Esophagus muscularis mucosa (tissue), 4 donors: ENCODE results near the gene PLBD2. TPM values are rescaled to one million over a fixed set of nuclear protein-coding genes. Genes with fewer than 3 reads are reported as not detected.
A peak's percentile ranks its signal among the peaks of the same experiment; 100 is the strongest.

Source experiments
- DNase-seq: peaks from one replicate; pipeline ENCODE4 v3.0.0-alpha.2; 2017; ENCODE audit errors: extremely low spot score
- H3K27ac ChIP-seq, 4 donors: fragments of 200-600 bp; sonication (generic); replicated peaks in 1 of 4; 1 replicate in 3 of 4; 2 replicates in 1 of 4; pipeline ENCODE4 v1.5.1; 2016 to 2019; ENCODE audit warnings: mild to moderate bottlenecking in 1 of 4
- H3K27me3 ChIP-seq, 4 donors: fragments of 200-600 bp; sonication (generic); one replicate each; pipeline versions ENCODE4 v1.5.1 to v1.6.0; 2016 to 2019
- H3K36me3 ChIP-seq, 4 donors: fragments of 200-600 bp; sonication (generic); one replicate each; pipeline ENCODE4 v1.5.1; 2016 to 2019
- H3K4me1 ChIP-seq, 4 donors: fragments of 200-600 bp; sonication (generic); one replicate each; pipeline ENCODE4 v1.5.1; 2016 to 2019
- H3K4me3 ChIP-seq, 4 donors: fragments of 200-600 bp; sonication (generic); 1 replicate in 2 of 4; 2 replicates in 2 of 4; pipeline ENCODE4 v1.5.1; 2016 to 2019; ENCODE audit warnings: mild to moderate bottlenecking in 4 of 4, moderate library complexity in 1 of 4
- H3K9me3 ChIP-seq, 4 donors: fragments of 200-600 bp; sonication (generic); 1 replicate in 3 of 4; 2 replicates in 1 of 4; pipeline ENCODE4 v1.5.1; 2016 to 2019
- CTCF ChIP-seq, 3 experiments: fragments of 200-600 bp in 2 of 3; fragments of 450-650 bp in 1 of 3; sonication (generic) in 2 of 3; IDR thresholded peaks; one replicate each; pipeline ENCODE4 v1.5.1; 2017 to 2019; ENCODE audit warnings: antibody characterized with exemption in 3 of 3, mild to moderate bottlenecking in 2 of 3, moderate library complexity in 1 of 3
- EP300 ChIP-seq: sonication (generic); formaldehyde crosslinking; IDR thresholded peaks from one replicate; pipeline ENCODE4 v1.6.1; 2017; ENCODE audit warnings: antibody characterized with exemption
- POLR2A ChIP-seq: fragments of 450-650 bp; IDR thresholded peaks from one replicate; pipeline ENCODE4 v1.6.1; 2017; ENCODE audit warnings: antibody characterized with exemption, moderate library complexity, mild to moderate bottlenecking, low read depth
- POLR2AphosphoS5 ChIP-seq, 2 donors: sonication (generic); formaldehyde crosslinking; IDR thresholded peaks; one replicate each; pipeline ENCODE4 v1.6.1; 2017; ENCODE audit warnings: antibody characterized with exemption in 2 of 2
- WGBS: methylation state at CpG from one replicate; pipeline ENCODE4 v1.1.5; 2018; 5-methylcytosine and 5-hydroxymethylcytosine counted together
- intact Hi-C: fragments of 100-400 bp; cut with DNase I; formaldehyde crosslinking; loops from one replicate; pipeline ENCODE4 v1.15.1; 2023
- total RNA-seq, 4 donors: library from RNA; depleted of rRNA; stranded (reverse); fragments of >200 nt; gene quantifications; one replicate each; pipeline versions ENCODE4 v1.1.0 to v1.2.1, GENCODE V29; 2016

PLBD2 gene
- total RNA-seq, 4 donors from 2014 or later, result 30.2 to 60.9 (median 33.1) TPM

GRCh38 chr12:113332688-113333417, 25.5 kb upstream of the PLBD2 start:
- Histone ChIP-seq H3K9me3 (no peaks in the 10 kb centered on the region), H3K4me1 (peaks cover 22 to 49% (median 40%) of the 10 kb centered on the region in 4 donors), H3K36me3 (peaks cover 5 to 32% (median 25%) of the 10 kb centered on the region in 4 donors), H3K4me3 (peak overlapping the region; percentile 66 to 89 (median 72)), H3K27me3 (no peaks in the 10 kb centered on the region), H3K27ac (peak overlapping the region in 1 of 4 donors; percentile 28)
- intact Hi-C loops, result no loop called here
- TF ChIP-seq POLR2A (no peak), POLR2AphosphoS5 (IDR thresholded peaks at IDR 0.05) (no peak), EP300 (no peak), CTCF (IDR thresholded peaks at IDR 0.05) (no peak)
- WGBS, result 86% methylated on average over 13 of the region's 17 CpGs
- DNase-seq, result no peak

GRCh38 chr12:113333418-113333750, 25.0 kb upstream of the PLBD2 start:
- H3K27me3 ChIP-seq, result no peaks in the 10 kb centered on the region
- WGBS, result 79% methylated on average over 5 of the region's 5 CpGs
- no peak for TF ChIP-seq CTCF (IDR thresholded peaks at IDR 0.05)
- TF ChIP-seq POLR2AphosphoS5 (IDR thresholded peaks at IDR 0.05), result no peak
- no peak for TF ChIP-seq EP300
- TF ChIP-seq POLR2A, result no peak
- H3K27ac ChIP-seq, result peak overlapping the region in 3 of 4 donors; percentile 28 to 84 (median 74)
- intact Hi-C loops, result no loop called here
- H3K4me3 ChIP-seq, result peak overlapping the region; percentile 66 to 89 (median 72)
- H3K9me3 ChIP-seq, result no peaks in the 10 kb centered on the region
- peaks cover 5 to 32% (median 25%) of the 10 kb centered on the region in 4 donors for H3K36me3 ChIP-seq
- no peak for DNase-seq
- H3K4me1 ChIP-seq, result peaks cover 22 to 46% (median 38%) of the 10 kb centered on the region in 4 donors

GRCh38 chr12:113333877-113334785, 24.3 kb upstream of the PLBD2 start:
- H3K36me3 ChIP-seq, result peaks cover 5 to 32% (median 24%) of the 10 kb centered on the region in 4 donors
- no peak for TF ChIP-seq POLR2A
- no peak for TF ChIP-seq EP300
- TF ChIP-seq CTCF (IDR thresholded peaks at IDR 0.05), result no peak
- TF ChIP-seq POLR2AphosphoS5 (IDR thresholded peaks at IDR 0.05), result no peak
- peak overlapping the region; percentile 74 to 84 (median 78) for H3K27ac ChIP-seq
- H3K4me3 ChIP-seq, result peak overlapping the region; percentile 66 to 89 (median 72)
- intact Hi-C loops, result loop anchor here (2.0 kb wide), 1 partner anchor 27 kb away; no protein-coding TSS in a partner anchor
- peaks cover 21 to 41% (median 35%) of the 10 kb centered on the region in 4 donors for H3K4me1 ChIP-seq
- 30% methylated on average over 22 of the region's 27 CpGs for WGBS
- DNase-seq, result no peak
- H3K27me3 ChIP-seq, result no peaks in the 10 kb centered on the region
- no peaks in the 10 kb centered on the region for H3K9me3 ChIP-seq

- intact Hi-C loops, result loop anchor here (2.0 kb wide), 1 partner anchor 26 kb away; no protein-coding TSS in a partner anchor
- peak; percentile 97 for DNase-seq
These were observed 23.4 kb upstream of the PLBD2 start, which contains the start of gene SLC8B1 for GRCh38 chr12:113334786-113335539. SLC8B1 (minus strand) TSS chr12:113335109; CDS start chr12:113332878, 2,231 bp downstream.

More at GRCh38 chr12:113334786-113335539, 23.4 kb upstream of the PLBD2 start, which contains the start of gene SLC8B1:
- Histone ChIP-seq H3K4me1 (peaks cover 14 to 36% (median 29%) of the 10 kb centered on the region in 4 donors), H3K9me3 (no peaks in the 10 kb centered on the region), H3K27me3 (no peaks in the 10 kb centered on the region), H3K27ac (peak within 1 kb of the TSS; percentile 74 to 84 (median 78)), H3K4me3 (peak within 1 kb of the TSS; percentile 66 to 89 (median 72)), H3K36me3 (peaks cover 5 to 29% (median 21%) of the 10 kb centered on the region in 4 donors)
- peak; percentile 84 for TF ChIP-seq POLR2A
- peak; percentile 90 to 95 for TF ChIP-seq POLR2AphosphoS5 (IDR thresholded peaks at IDR 0.05)
- no peak for TF ChIP-seq EP300
- peak in 1 of 3 experiments; percentile 26 for TF ChIP-seq CTCF (IDR thresholded peaks at IDR 0.05)
- 0% methylated on average over 43 of the region's 62 CpGs for WGBS
